GM18508 (cell line): Measurements from ENCODE around the gene STX18.
"Not testable (repeated sequence)": the region's sequence is repeated elsewhere in the genome, so short reads cannot be mapped to it uniquely, and the experiment has no call there.

Experiments used
- ATAC-seq: cut with Tn5 transposase; IDR thresholded peaks from one replicate; pipeline ENCODE4 v1.9.1; 2021; ENCODE audit warnings: moderate number of reproducible peaks; ENCODE audit not compliant: insufficient read depth, unreplicated experiment

Gene STX18

GRCh38 chr4:4541661-4542570 is at the start of gene STX18:
Gene STX18, minus strand, starts transcription at chr4:4542048. Its CDS starts 84 bp downstream, at chr4:4541964.
- ATAC-seq = peak; percentile 63

- no peak for ATAC-seq
Observed at GRCh38 chr4:4591071-4591470, 49.2 kb upstream of the STX18 start.

DNA sequence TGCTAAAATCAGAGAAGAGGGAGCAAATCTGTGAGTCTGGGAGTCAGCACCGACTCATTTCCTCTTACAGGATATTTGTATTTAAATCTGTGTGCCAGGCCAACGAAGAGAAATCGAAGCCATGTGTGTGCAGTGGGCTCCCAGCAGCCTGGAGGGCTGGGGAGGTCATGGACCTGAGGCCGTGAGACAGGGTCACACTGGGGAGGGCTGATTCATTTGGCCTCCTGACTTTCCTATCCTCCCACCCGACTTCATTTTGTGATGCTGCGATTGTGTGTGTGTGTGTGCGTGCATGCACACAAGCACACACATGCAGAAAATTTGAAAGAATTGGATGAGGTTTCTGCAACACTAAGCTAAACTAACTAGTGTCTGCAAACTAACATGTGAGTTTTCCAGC is 48.7 kb upstream of the STX18 start:
- ATAC-seq = no peak

GRCh38 chr4:4585012-4585670 is 43.3 kb upstream of the STX18 start:
- ATAC-seq = no peak

- ATAC-seq = no peak
Observed at GRCh38 chr4:4583606-4584005, 41.8 kb upstream of the STX18 start.

GRCh38 chr4:4582653-4583052 is 40.8 kb upstream of the STX18 start:
- ATAC-seq = no peak

- no peak for ATAC-seq
Observed at GRCh38 chr4:4580494-4580893, 38.6 kb upstream of the STX18 start.

GRCh38 chr4:4578981-4579380 is 37.1 kb upstream of the STX18 start:
- no peak for ATAC-seq

DNA sequence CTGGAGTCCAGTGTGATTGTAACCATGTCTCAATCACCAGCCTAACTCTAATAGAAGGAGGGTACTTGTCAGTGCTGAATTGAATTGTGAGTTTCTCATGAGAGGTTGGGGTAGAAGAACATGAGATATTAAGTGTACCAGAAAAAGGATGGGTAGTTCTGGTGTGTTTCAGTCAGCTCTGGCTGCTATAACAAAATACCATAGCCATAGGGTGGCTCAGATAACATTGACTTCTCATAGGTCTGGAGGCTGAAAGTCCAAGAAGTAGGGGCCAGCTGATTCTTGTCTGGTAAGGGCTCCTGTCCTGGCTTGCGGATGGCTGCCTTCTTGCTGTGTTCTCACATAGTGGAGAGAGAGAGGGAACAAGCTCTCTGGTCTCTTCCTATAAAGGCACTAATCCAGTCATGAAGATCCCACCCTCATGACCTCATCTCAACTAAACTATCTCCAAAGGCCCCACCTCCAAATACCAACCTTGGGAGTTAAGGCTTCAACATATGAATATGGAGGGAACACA is 35.6 kb upstream of the STX18 start:
- ATAC-seq = no peak

GRCh38 chr4:4575284-4576211 is 33.7 kb upstream of the STX18 start:
- no peak for ATAC-seq

DNA sequence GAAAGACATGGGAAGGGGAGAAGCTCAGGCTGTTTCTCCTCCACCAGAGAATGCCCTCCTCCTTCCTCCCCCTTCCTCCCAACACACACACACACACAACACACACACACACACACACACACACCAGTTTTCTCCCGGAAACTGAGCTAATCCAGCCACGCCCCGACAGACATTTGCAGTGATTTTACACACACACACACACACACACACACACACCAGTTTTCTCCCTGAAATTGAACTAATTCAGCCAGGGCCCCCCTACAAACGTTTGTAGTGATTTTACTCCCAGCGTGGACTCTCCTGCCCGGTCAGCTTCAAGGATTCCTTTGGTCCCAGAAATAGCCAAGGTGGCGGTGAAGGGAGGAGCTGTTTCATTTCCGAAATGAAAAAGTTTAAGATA is 32.9 kb upstream of the STX18 start:
- ATAC-seq = no peak

GRCh38 chr4:4574052-4574451 is 32.2 kb upstream of the STX18 start:
- ATAC-seq = no peak

GRCh38 chr4:4572821-4573220 is 31.0 kb upstream of the STX18 start:
- no peak for ATAC-seq

DNA sequence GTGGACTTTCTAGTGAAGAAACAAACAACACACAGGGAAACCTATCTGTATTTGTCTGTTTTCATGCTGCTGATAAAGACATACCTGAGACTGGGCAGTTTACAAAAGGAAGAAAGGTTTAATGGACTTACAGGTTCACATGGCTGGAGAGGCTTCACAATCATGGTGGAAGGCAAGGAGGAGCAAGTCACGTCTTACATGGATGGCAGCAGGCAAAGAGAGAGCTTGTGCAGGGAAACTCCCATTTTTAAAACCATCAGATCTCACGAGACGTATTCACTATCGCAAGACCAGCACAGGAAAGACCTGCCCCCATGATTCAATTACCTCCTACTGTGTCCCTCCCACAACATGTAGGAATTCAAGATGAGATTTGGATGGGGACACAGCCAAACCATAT is 28.0 kb upstream of the STX18 start:
- not testable (repeated sequence) for ATAC-seq

GRCh38 chr4:4568806-4569427 is 27.1 kb upstream of the STX18 start:
- ATAC-seq = no peak

- not testable (repeated sequence) for ATAC-seq
Observed at GRCh38 chr4:4566359-4566758, 24.5 kb upstream of the STX18 start.

- no peak for ATAC-seq
Observed at GRCh38 chr4:4564522-4564921, 22.7 kb upstream of the STX18 start.

GRCh38 chr4:4560642-4561041 is 18.8 kb upstream of the STX18 start:
- ATAC-seq = no peak

- ATAC-seq = no peak
Observed at GRCh38 chr4:4560136-4560535, 18.3 kb upstream of the STX18 start.

DNA sequence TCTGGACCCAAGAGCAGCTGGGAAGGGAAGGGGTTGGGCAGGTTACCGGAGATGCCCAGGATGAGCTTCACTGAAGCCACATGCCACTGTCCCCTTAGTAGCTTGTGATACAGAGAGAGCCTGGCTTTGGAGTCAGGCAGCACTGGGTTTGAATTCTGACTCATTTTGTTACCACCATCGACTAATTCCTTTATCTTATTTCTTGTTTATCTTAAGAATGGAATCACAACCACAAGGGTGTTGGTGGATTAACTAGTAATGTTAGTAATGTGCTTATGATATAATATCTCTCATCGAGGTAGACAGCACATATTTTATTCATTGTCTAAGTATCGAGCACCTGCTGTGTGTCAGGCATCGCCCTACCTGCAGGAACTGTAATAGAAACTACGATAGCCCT is 17.7 kb upstream of the STX18 start:
- ATAC-seq = no peak
